Measurements from ENCODE around the gene SAMD3.
"Not testable (repeated sequence)": the region's sequence is repeated elsewhere in the genome, so short reads cannot be mapped to it uniquely, and the experiment has no call there.

GRCh38 chr6:130230531-130230930, 7.8 kb upstream of the SAMD3 start:
- TF ChIP-seq CTCF, EP300, POLR2AphosphoS5, POLR2A (IDR thresholded peaks at IDR 0.05): not testable (repeated sequence)
